GM19193 (cell line): ENCODE data around the gene MEPCE.

Experiments used
- POLR2A ChIP-seq: IDR thresholded peaks from 4 replicates; pipeline ENCODE4 v1.6.1; 2011; ENCODE audit not compliant: insufficient read depth, insufficient read length; ENCODE audit errors: extremely low read depth

The MEPCE gene

GRCh38 chr7:100481466-100481865 is 51.8 kb downstream of the MEPCE start:
- TF ChIP-seq POLR2A = no peak

- no peak for TF ChIP-seq POLR2A
These were observed 53.1 kb downstream of the MEPCE start for GRCh38 chr7:100482728-100483089.

- TF ChIP-seq POLR2A = no peak
These were observed 53.6 kb downstream of the MEPCE start for GRCh38 chr7:100483090-100483721.
